Tibial nerve (tissue), 4 donors: ENCODE measurements around the gene CAMSAP3. TPM values are rescaled to one million over a fixed set of nuclear protein-coding genes. Genes with fewer than 3 reads are reported as not detected.

Source experiments
- DNase-seq, 2 donors: peaks; one replicate each; pipeline ENCODE4 v3.0.0-alpha.2; 2019; ENCODE audit warnings: low spot score in 2 of 2
- H3K27ac ChIP-seq, 4 donors: fragments of 200-600 bp; sonication (generic) in 3 of 4; one replicate each; pipeline ENCODE4 v1.5.1; 2017 to 2019; ENCODE audit warnings: mild to moderate bottlenecking in 1 of 4
- H3K27me3 ChIP-seq, 2 donors: fragments of 200-600 bp; sonication (generic) in 1 of 2; one replicate each; pipeline versions ENCODE4 v1.5.1 to v1.6.0; 2017 to 2019
- H3K36me3 ChIP-seq, 3 donors: fragments of 200-600 bp; sonication (generic); one replicate each; pipeline ENCODE4 v1.5.1; 2018 to 2019
- H3K4me1 ChIP-seq, 4 donors: fragments of 200-600 bp; sonication (generic) in 3 of 4; one replicate each; pipeline ENCODE4 v1.5.1; 2017 to 2019
- H3K4me3 ChIP-seq, 4 donors: fragments of 200-600 bp; sonication (generic) in 3 of 4; one replicate each; pipeline ENCODE4 v1.5.1; 2017 to 2019; ENCODE audit warnings: mild to moderate bottlenecking in 1 of 4, moderate library complexity in 1 of 4
- H3K9me3 ChIP-seq, 4 donors: fragments of 200-600 bp; sonication (generic) in 3 of 4; one replicate each; pipeline ENCODE4 v1.5.1; 2017 to 2019
- CTCF ChIP-seq, 5 experiments: fragments of 200-600 bp in 3 of 5; fragments of 450-650 bp in 2 of 5; sonication (generic) in 3 of 5; IDR thresholded peaks; one replicate each; pipeline ENCODE4 v1.5.1; 2016 to 2019; ENCODE audit warnings: antibody characterized with exemption in 5 of 5, mild to moderate bottlenecking in 3 of 5, moderate library complexity in 2 of 5
- EP300 ChIP-seq, 2 donors: sonication (generic); formaldehyde crosslinking; IDR thresholded peaks; one replicate each; pipeline ENCODE4 v1.6.1; 2017; ENCODE audit warnings: antibody characterized with exemption in 2 of 2, mild to moderate bottlenecking in 1 of 2
- POLR2A ChIP-seq, 2 donors: fragments of 450-650 bp; IDR thresholded peaks; one replicate each; pipeline ENCODE4 v1.6.1; 2017; ENCODE audit warnings: antibody characterized with exemption in 2 of 2, mild to moderate bottlenecking in 2 of 2, moderate library complexity in 2 of 2
- WGBS, 2 donors: methylation state at CpG; one replicate each; pipeline ENCODE4 v1.1.5; 2018; 5-methylcytosine and 5-hydroxymethylcytosine counted together
- small RNA-seq: library from RNA; depleted of rRNA; stranded (forward); fragments of <200 nt; gene quantifications from one replicate; pipeline ENCODE3, GENCODE V24; 2016
- total RNA-seq, 4 donors: library from RNA; depleted of rRNA; stranded (reverse); fragments of >200 nt; gene quantifications; one replicate each; pipeline ENCODE4 v1.1.0, GENCODE V29; 2016

Gene CAMSAP3
- total RNA-seq, 4 donors from 2014 or later: not detected

DNA sequence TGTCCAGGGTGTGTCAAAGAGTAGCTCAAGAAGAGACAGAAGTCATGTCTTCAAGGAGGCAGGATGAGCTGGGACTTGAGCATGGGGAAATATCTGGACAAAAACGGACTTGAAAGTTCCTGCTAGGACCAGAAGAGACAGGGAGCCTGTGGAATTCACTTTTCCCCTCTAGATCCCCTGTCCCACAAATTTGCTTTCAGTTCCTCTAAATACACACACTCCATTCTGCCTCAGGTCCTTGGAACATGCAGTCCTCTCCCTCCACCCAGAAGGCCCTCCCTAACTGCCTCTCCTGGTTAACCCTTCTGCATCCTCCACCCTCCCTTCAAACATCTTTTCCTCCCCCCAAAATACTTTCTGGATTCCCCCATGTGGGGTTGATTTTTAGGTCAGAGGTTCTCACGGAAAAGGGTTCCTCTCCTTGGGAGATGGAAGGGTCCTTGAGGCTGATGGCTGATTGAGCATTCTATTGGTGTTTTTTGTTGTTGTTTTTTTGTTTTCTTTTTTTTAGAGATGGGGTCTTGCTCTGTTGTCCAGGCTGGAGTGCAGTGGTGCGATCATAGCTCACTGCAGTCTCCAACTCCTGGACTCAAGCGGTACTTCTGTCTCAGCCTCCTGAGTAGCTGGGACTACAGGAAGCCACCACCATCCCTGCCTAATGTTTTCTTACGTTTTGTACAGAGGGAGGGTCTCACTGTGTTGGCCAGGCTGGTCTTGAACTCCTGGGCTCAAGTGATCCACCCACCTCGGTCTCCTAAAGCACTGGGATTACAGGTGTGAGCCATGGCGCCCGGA lies 66.3 kb downstream of the CAMSAP3 start:
- peaks cover 0 to 11% of the 10 kb centered on the region in 2 donors for H3K27me3 ChIP-seq

GRCh38 chr19:7662657-7663056 lies 67.0 kb downstream of the CAMSAP3 start:
- TF ChIP-seq CTCF (IDR thresholded peaks at IDR 0.05) (no peak), EP300 (IDR thresholded peaks at IDR 0.05) (no peak), POLR2A (IDR thresholded peaks at IDR 0.05) (no peak)
- H3K36me3 ChIP-seq: no peaks in the 10 kb centered on the region
- H3K4me3 ChIP-seq: no peak overlapping the region
- no peaks in the 10 kb centered on the region for H3K9me3 ChIP-seq
- no peaks in the 10 kb centered on the region for H3K4me1 ChIP-seq
- H3K27ac ChIP-seq: no peak overlapping the region
- 82 to 88% methylated on average over 14 of the region's 14 CpGs for WGBS, 2 donors
- DNase-seq: no peak
- peaks cover 0 to 11% of the 10 kb centered on the region in 2 donors for H3K27me3 ChIP-seq

More for the DNA sequence above, 66.3 kb downstream of the CAMSAP3 start:
- no peak for DNase-seq
- no peak for TF ChIP-seq POLR2A (IDR thresholded peaks at IDR 0.05)
- TF ChIP-seq CTCF (IDR thresholded peaks at IDR 0.05): no peak
- TF ChIP-seq EP300 (IDR thresholded peaks at IDR 0.05): no peak
- Histone ChIP-seq H3K4me1 (peaks cover 0 to 3% (median 0%) of the 10 kb centered on the region in 4 donors), H3K27ac (no peak overlapping the region), H3K36me3 (no peaks in the 10 kb centered on the region), H3K4me3 (no peak overlapping the region), H3K9me3 (no peaks in the 10 kb centered on the region)
- WGBS, 2 donors: 72 to 81% methylated on average over 8 of the region's 8 CpGs

GRCh38 chr19:7663706-7664105 lies 68.0 kb downstream of the CAMSAP3 start:
- WGBS, 2 donors: 78 to 82% methylated on average over 7 of the region's 7 CpGs
- H3K9me3 ChIP-seq: no peaks in the 10 kb centered on the region
- H3K27me3 ChIP-seq: peaks cover 0 to 11% of the 10 kb centered on the region in 2 donors
- H3K4me3 ChIP-seq: no peak overlapping the region
- H3K27ac ChIP-seq: no peak overlapping the region
- TF ChIP-seq EP300 (IDR thresholded peaks at IDR 0.05): no peak
- H3K4me1 ChIP-seq: no peaks in the 10 kb centered on the region
- no peak for DNase-seq
- H3K36me3 ChIP-seq: no peaks in the 10 kb centered on the region

GRCh38 chr19:7665076-7665475 lies 69.4 kb downstream of the CAMSAP3 start:
- 35 to 53% methylated on average over 4 of the region's 4 CpGs for WGBS, 2 donors
- no peak for DNase-seq
- no peak for TF ChIP-seq CTCF (IDR thresholded peaks at IDR 0.05)
- TF ChIP-seq POLR2A (IDR thresholded peaks at IDR 0.05): no peak
- no peak for TF ChIP-seq EP300 (IDR thresholded peaks at IDR 0.05)
- Histone ChIP-seq H3K4me3 (no peak overlapping the region), H3K27ac (no peak overlapping the region), H3K27me3 (peaks cover 0 to 23% of the 10 kb centered on the region in 2 donors), H3K9me3 (no peaks in the 10 kb centered on the region), H3K36me3 (no peaks in the 10 kb centered on the region), H3K4me1 (peaks cover 0 to under 1% (median 0%) of the 10 kb centered on the region in 4 donors)

Small RNA genes lying within 50 kb of the gene (small RNA-seq; reads per million reads assigned to genes)
- not detected for gene MIR6792

Other genes with a start within 250 kb of the CAMSAP3 start
- 10 to 100 TPM; 19.9 to 58.5 (median 31.9) TPM for gene ARHGEF18, start 246.9 kb upstream of the CAMSAP3 start, total RNA-seq
- 1 to 10 TPM; 4.4 to 9.2 (median 7.8) TPM for gene PEX11G, start 106.8 kb upstream of the CAMSAP3 start, total RNA-seq
- gene ZNF358, start 79.8 kb upstream of the CAMSAP3 start, total RNA-seq: 10 to 100 TPM; 40.0 to 84.0 (median 69.2) TPM
- 10 to 100 TPM; 21.3 to 52.2 (median 31.3) TPM for gene MCOLN1, start 73.2 kb upstream of the CAMSAP3 start, total RNA-seq
- 100 to 1,000 TPM in 1 of 4 donors, 10 to 100 TPM in 3; 66.3 to 138 (median 68.3) TPM for gene PNPLA6, start 60.1 kb upstream of the CAMSAP3 start, total RNA-seq
- gene XAB2, start 33.7 kb downstream of the CAMSAP3 start, total RNA-seq: 10 to 100 TPM; 51.6 to 62.0 (median 54.3) TPM
- gene PET100, start 33.9 kb downstream of the CAMSAP3 start, total RNA-seq: 10 to 100 TPM; 10.8 to 39.9 (median 30.6) TPM
- gene PCP2, start 37.9 kb downstream of the CAMSAP3 start, total RNA-seq: not detected
- gene STXBP2, start 41.2 kb downstream of the CAMSAP3 start, total RNA-seq: 10 to 100 TPM in 2 of 4 donors, 1 to 10 TPM in 2; 8.7 to 24.0 (median 13.0) TPM
- gene RETN, start 73.2 kb downstream of the CAMSAP3 start, total RNA-seq: not detected
- gene MCEMP1, start 81.2 kb downstream of the CAMSAP3 start, total RNA-seq: 1 to 10 TPM in 1 of 4 donors, not detected in 3; 1.5 TPM
- 10 to 100 TPM; 26.9 to 47.5 (median 37.0) TPM for gene TRAPPC5, start 85.0 kb downstream of the CAMSAP3 start, total RNA-seq
- gene FCER2, start 106.3 kb downstream of the CAMSAP3 start, total RNA-seq: 1 to 10 TPM in 1 of 4 donors, under 1 TPM in 1, not detected in 2; 0.90 to 1.0 TPM
- gene CLEC4G, start 136.2 kb downstream of the CAMSAP3 start, total RNA-seq: 10 to 100 TPM in 1 of 4 donors, 1 to 10 TPM in 1, under 1 TPM in 1, not detected in 1; 0.59 to 16.5 (median 1.7) TPM
- 10 to 100 TPM in 1 of 4 donors, 1 to 10 TPM in 3; 2.6 to 12.6 (median 5.0) TPM for gene CD209, start 151.7 kb downstream of the CAMSAP3 start, total RNA-seq
- gene CLEC4M, start 167.4 kb downstream of the CAMSAP3 start, total RNA-seq: 1 to 10 TPM in 1 of 4 donors, not detected in 3; 2.4 TPM
- gene EVI5L, start 234.4 kb downstream of the CAMSAP3 start, total RNA-seq: 10 to 100 TPM; 14.4 to 30.3 (median 17.7) TPM